PC-3 (cell line): Measurements from ENCODE around the gene BAIAP2. TPM values are rescaled to one million over a fixed set of nuclear protein-coding genes. Genes with fewer than 3 reads are reported as not detected.

ENCODE experiments used
- ATAC-seq: fragments of 200-7000 bp; cut with Tn5 transposase; 2 replicates; pipeline ENCODE4 v1.9.1; 2020; ENCODE audit warnings: mild to moderate bottlenecking, moderate library complexity
- BruUV-seq: library from RNA; stranded (reverse); fragments of 400-500 nt; replicated peaks from 2 replicates; lab custom pipeline; 2021; lab: Mats Ljungman, UMichigan
- CTCF ChIA-PET: fragments of 300-600 bp; sonication (Branson Sonifier 250); formaldehyde crosslinking; loops from one replicate; lab custom pipeline; 2022; ENCODE audit warnings: antibody characterized with exemption; lab: Charles Lee
- POLR2A ChIA-PET: fragments of 300-600 bp; sonication (Branson Sonifier 250); formaldehyde crosslinking; loops from one replicate; lab custom pipeline; 2022; ENCODE audit warnings: antibody characterized with exemption; ENCODE audit not compliant: unreplicated experiment; lab: Charles Lee
- DNase-seq: peaks from one replicate; pipeline ENCODE4 v3.0.0-alpha.2; 2015
- H2AFZ ChIP-seq: fragments of 300-600 bp; sonication (generic); 2 replicates; pipeline ENCODE4 v1.6.0; 2016; ENCODE audit warnings: antibody characterized with exemption, low read length
- H3F3A ChIP-seq: fragments of 300-600 bp; sonication (generic); one replicate; pipeline ENCODE4 v1.6.0; 2017; ENCODE audit warnings: antibody characterized with exemption, low read length, control low read depth, mild to moderate bottlenecking; ENCODE audit not compliant: unreplicated experiment
- H3K27ac ChIP-seq: fragments of 300-600 bp; sonication (generic); 2 replicates; pipeline ENCODE4 v1.5.1; 2016; ENCODE audit warnings: mild to moderate bottlenecking, low read length
- H3K27me3 ChIP-seq: fragments of 300-600 bp; sonication (generic); 2 replicates; pipeline ENCODE4 v1.6.1; 2016; ENCODE audit warnings: low read length, mixed read lengths
- H3K36me3 ChIP-seq: fragments of 300-600 bp; sonication (generic); 2 replicates; pipeline ENCODE4 v1.6.1; 2016; ENCODE audit warnings: low read depth, mixed run types, low read length, mixed read lengths
- H3K4me1 ChIP-seq: fragments of 300-600 bp; sonication (generic); 2 replicates; pipeline ENCODE4 v1.5.1; 2016; ENCODE audit warnings: low read length; ENCODE audit not compliant: insufficient read depth
- H3K4me2 ChIP-seq: fragments of 300-600 bp; sonication (generic); 2 replicates; pipeline ENCODE4 v1.6.0; 2016; ENCODE audit warnings: low read length
- H3K4me3 ChIP-seq: fragments of 300-600 bp; sonication (generic); 2 replicates; pipeline ENCODE4 v1.5.1; 2016; ENCODE audit warnings: mild to moderate bottlenecking, low read length, mixed read lengths
- H3K79me2 ChIP-seq: fragments of 300-600 bp; sonication (generic); 2 replicates; pipeline ENCODE4 v1.6.1; 2017; ENCODE audit warnings: low read length, mixed read lengths
- H3K9ac ChIP-seq: fragments of 300-600 bp; sonication (generic); 2 replicates; pipeline ENCODE4 v1.6.0; 2016; ENCODE audit warnings: mild to moderate bottlenecking, low read length
- H3K9me2 ChIP-seq: fragments of 300-600 bp; sonication (generic); replicated peaks from 2 replicates; pipeline ENCODE4 v1.6.1; 2016; ENCODE audit warnings: mixed run types, low read length, mixed read lengths
- H3K9me3 ChIP-seq: fragments of 300-600 bp; sonication (generic); 2 replicates; pipeline ENCODE4 v1.6.1; 2016; ENCODE audit warnings: low read length, mixed read lengths
- H4K20me1 ChIP-seq: fragments of 300-600 bp; sonication (generic); 2 replicates; pipeline ENCODE4 v1.6.1; 2016; ENCODE audit warnings: low read length, mixed read lengths
- EZH2 ChIP-seq: fragments of 300-600 bp; sonication (generic); IDR thresholded peaks from one replicate; pipeline ENCODE4 v1.6.1; 2017; ENCODE audit warnings: antibody characterized with exemption, mild to moderate bottlenecking, low read length; ENCODE audit not compliant: unreplicated experiment
- EZH2phosphoT487 ChIP-seq: fragments of 300-600 bp; sonication (generic); IDR thresholded peaks from 2 replicates; pipeline ENCODE4 v1.6.1; 2018; ENCODE audit warnings: mild to moderate bottlenecking, antibody characterized with exemption, low read length, borderline replicate concordance
- intact Hi-C: fragments of 100-400 bp; cut with micrococcal nuclease; formaldehyde crosslinking; loops from 2 replicates; pipeline ENCODE4 v1.9.0; 2023
- total RNA-seq: library from RNA; depleted of rRNA; stranded (reverse); fragments of >200 nt; gene quantifications from 2 replicates; pipeline ENCODE4 v1.2.3, GENCODE V29; 2014
- TF ChIP-seq, protein P1 (sequence below): fragments of 300-600 bp; sonication (generic); conservative IDR thresholded peaks from 2 replicates; pipeline ENCODE4 v1.5.1; 2017; ENCODE audit warnings: antibody characterized with exemption, low read depth, mild to moderate bottlenecking, low read length

The BAIAP2 gene
- total RNA-seq, 1 experiment from 2014 or later: 56.9 TPM

DNA sequence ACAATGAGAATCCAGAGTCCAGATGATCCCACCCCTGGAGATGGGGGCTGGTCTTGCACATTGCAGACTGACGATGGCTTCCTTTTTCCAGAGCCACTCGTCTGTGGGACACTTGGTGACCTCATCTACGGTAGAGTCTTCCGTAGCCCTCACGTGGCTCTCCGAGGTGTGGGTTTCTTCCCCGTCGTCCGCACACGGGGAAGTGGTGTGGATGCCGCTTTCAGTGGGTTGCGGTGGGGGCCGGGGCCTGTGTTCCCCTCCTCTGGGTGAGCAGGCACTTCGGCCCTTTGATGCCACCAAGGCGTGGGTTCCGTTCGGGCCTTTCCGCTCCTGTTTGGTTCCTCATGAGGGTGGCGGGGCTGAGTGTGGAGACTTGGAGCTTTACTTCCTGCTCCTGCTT is 21.4 kb downstream of the BAIAP2 start:
- Histone ChIP-seq H3K4me1 (peaks cover 9% of the 10 kb centered on the region; the same call in 1 of the 2 replicates), H3F3A (no peaks in the 10 kb centered on the region), H3K27me3 (no peaks in the 10 kb centered on the region), H3K36me3 (peaks cover 16% of the 10 kb centered on the region; the same call in 1 of the 2 replicates), H3K79me2 (peaks cover 40% of the 10 kb centered on the region), H4K20me1 (no peaks in the 10 kb centered on the region), H3K4me2 (no peak overlapping the region), H3K9me2 (no peaks in the 10 kb centered on the region), H3K4me3 (no peak overlapping the region), H3K9me3 (no peaks in the 10 kb centered on the region), H2AFZ (no peak overlapping the region), H3K27ac (no peak overlapping the region), H3K9ac (no peak overlapping the region)
- intact Hi-C loops: no loop called here
- no peak for DNase-seq
- ChIA-PET CTCF (no interaction called here), POLR2A (no interaction called here)
- ATAC-seq: no peak
- TF ChIP-seq, protein P1, sequence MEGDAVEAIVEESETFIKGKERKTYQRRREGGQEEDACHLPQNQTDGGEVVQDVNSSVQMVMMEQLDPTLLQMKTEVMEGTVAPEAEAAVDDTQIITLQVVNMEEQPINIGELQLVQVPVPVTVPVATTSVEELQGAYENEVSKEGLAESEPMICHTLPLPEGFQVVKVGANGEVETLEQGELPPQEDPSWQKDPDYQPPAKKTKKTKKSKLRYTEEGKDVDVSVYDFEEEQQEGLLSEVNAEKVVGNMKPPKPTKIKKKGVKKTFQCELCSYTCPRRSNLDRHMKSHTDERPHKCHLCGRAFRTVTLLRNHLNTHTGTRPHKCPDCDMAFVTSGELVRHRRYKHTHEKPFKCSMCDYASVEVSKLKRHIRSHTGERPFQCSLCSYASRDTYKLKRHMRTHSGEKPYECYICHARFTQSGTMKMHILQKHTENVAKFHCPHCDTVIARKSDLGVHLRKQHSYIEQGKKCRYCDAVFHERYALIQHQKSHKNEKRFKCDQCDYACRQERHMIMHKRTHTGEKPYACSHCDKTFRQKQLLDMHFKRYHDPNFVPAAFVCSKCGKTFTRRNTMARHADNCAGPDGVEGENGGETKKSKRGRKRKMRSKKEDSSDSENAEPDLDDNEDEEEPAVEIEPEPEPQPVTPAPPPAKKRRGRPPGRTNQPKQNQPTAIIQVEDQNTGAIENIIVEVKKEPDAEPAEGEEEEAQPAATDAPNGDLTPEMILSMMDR: no peak
- no peak for TF ChIP-seq EZH2phosphoT487
- TF ChIP-seq EZH2: no peak
- BruUV-seq: no TSS peak

DNA sequence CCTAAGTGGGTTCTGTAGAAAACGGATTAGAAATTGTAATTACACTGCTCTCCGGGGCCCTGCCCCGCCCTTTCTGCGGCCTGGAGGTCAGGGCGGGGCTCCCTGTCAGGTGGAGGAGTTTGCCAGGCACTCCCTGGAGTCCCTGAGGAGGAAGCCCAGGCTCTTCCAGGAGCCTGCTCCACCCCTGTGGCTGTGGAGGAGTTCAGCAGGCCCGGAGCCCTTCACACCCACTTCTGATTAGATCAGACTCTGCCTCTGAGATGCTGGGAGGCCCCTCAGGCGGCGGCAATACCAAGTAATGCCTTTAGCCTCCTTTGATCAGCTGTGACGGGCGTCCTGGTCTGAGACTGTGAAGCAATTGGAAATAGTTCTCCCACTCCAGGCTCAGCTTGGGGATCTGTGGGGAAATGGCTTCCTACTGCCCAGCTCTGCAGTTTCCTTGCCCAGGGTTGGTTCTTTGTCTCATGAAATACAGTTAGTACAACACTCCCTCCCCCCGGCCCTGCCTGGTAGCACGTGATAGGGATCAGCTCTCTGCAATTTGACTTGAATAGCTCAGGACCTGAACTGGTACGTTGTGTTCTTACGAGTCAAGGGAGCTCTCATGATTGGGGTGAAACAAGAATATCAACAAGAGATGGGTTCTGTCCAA is 22.3 kb downstream of the BAIAP2 start:
- peak; percentile 96 for ATAC-seq
- peak; percentile 70 for DNase-seq
- Histone ChIP-seq H3K27me3 (no peaks in the 10 kb centered on the region), H2AFZ (no peak overlapping the region), H3K9ac (no peak overlapping the region), H4K20me1 (no peaks in the 10 kb centered on the region), H3K36me3 (peaks cover 16% of the 10 kb centered on the region; the same call in 1 of the 2 replicates), H3K9me3 (no peaks in the 10 kb centered on the region), H3K4me1 (peaks cover 9% of the 10 kb centered on the region; the same call in 1 of the 2 replicates), H3K4me2 (no peak overlapping the region), H3K4me3 (no peak overlapping the region), H3F3A (no peaks in the 10 kb centered on the region), H3K79me2 (peaks cover 39% of the 10 kb centered on the region), H3K27ac (no peak overlapping the region), H3K9me2 (no peaks in the 10 kb centered on the region)
- no TSS peak for BruUV-seq
- no peak for TF ChIP-seq EZH2phosphoT487
- no peak for TF ChIP-seq EZH2
- TF ChIP-seq, protein P1: no peak
- CTCF ChIA-PET: no interaction called here
- intact Hi-C loops: no loop called here
- POLR2A ChIA-PET: no interaction called here

DNA sequence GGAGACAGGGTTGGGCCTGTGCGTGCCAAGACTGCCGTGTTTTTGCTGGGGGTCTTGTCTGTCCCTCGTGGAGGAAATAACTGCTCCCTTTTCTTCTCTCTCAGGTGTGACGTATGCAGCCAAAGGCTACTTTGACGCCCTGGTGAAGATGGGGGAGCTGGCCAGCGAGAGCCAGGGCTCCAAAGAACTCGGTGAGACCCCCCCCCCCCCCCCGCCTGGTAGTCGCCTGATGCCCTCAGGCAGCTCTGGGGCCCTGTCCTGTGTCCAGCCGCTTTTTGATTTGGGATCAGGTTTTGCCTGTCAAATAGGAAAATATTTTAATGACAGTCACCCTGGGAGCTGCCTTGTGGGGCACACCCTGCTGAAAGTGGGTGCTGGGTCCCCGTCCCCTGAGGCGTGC is 22.8 kb downstream of the BAIAP2 start:
- Histone ChIP-seq H3K9ac (no peak overlapping the region), H3K36me3 (peaks cover 16% of the 10 kb centered on the region; the same call in 1 of the 2 replicates), H3F3A (no peaks in the 10 kb centered on the region), H3K27me3 (no peaks in the 10 kb centered on the region), H3K4me3 (no peak overlapping the region), H3K9me2 (no peaks in the 10 kb centered on the region), H3K4me2 (no peak overlapping the region), H2AFZ (no peak overlapping the region), H4K20me1 (no peaks in the 10 kb centered on the region), H3K79me2 (peaks cover 37% of the 10 kb centered on the region), H3K9me3 (no peaks in the 10 kb centered on the region), H3K27ac (no peak overlapping the region), H3K4me1 (peaks cover 9% of the 10 kb centered on the region; the same call in 1 of the 2 replicates)
- ChIA-PET POLR2A (no interaction called here), CTCF (no interaction called here)
- TF ChIP-seq EZH2phosphoT487 (no peak), EZH2 (no peak)
- TF ChIP-seq, protein P1: no peak
- intact Hi-C loops: no loop called here
- DNase-seq (no peak), ATAC-seq (no peak)
- BruUV-seq: no TSS peak
